Dermis blood vessel endothelial cell (primary cell): ENCODE data around the gene TPR. TPM values are rescaled to one million over a fixed set of nuclear protein-coding genes. Genes with fewer than 3 reads are reported as not detected.

Source experiments
- DNase-seq: peaks from one replicate; pipeline ENCODE4 v3.0.0; 2010
- total RNA-seq: library from RNA; depleted of rRNA; stranded (reverse); fragments of >200 nt; gene quantifications from 2 replicates; pipeline ENCODE4 v1.2.3, GENCODE V29; 2014

TPR gene
- total RNA-seq, 1 donor from 2014 or later, result 83.2 TPM

DNA sequence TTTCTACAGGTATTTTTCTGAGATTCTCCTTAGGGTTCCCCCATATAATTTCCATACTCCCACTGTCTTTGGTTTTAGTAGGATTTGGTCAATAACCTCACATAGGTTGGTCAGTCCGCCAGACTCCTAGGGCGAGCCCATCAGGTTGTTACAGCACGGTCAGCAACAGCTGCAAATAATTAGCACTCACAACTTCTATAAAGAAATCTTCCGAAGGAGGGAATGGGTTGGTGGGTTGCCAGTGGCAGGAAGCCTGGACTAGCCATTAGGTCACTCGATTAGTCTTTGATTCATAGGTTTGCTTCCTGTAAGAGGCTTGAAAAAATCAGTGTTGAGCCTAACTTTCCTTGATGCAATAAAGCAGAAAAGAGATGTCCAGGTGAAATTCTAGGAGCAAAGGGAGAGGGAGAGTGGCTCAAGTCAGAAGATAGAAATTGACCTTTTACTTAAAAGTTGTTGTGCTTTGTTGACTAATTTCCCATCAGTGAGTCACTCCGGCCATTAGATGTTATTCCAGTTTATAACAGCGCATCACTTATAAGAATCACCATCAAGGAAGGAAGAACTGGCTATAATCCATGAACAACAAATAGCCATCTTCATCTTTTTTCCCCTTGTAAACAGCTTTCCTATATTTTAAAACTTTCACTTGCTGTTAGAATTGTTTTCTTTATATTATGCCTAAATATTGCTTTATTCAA lies 88.3 kb downstream of the TPR start:
- DNase-seq, result peak; percentile 41

- no peak for DNase-seq
Measured at GRCh38 chr1:186283374-186283773, 91.7 kb downstream of the TPR start.

DNA sequence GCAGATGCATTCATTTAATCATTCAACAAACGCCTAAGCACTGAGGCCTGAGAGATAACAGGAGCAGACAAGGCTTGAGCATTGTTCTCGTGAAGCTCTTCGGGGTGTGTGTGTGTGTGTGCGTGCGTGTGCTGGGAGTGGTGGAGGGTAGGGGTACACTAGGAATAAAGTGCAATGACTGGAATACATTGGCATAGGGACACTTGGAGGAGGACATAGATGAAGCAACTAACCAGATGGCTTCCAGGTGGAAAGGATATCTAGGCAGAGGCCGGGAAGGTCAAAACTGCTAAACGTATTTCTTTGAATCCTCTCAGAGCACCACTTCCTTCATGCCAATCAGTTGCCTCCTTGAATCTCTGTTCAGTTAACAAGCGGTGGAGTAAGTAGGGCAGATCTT lies 92.6 kb downstream of the TPR start:
- no peak for DNase-seq

- no peak for DNase-seq
Measured at GRCh38 chr1:186275822-186276221, 99.2 kb downstream of the TPR start.

DNA sequence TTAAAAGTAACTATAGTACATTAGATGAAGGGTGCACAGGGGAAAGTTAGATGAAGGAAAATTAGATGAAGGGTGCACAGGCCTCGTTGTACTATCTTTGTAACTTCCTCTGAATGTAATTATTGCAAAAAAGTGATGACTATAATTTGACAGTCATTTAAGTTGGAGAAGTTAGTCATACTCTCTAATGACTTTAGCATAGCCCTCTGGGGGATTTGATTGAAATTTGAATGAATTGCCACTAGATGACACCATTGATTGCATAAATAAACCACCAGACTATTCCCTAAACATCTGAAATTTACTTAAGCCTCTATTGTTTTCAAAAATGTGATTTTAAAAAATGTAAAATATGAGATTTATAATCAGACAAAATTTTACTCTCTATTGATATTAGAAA lies 102.6 kb downstream of the TPR start:
- DNase-seq, result peak; percentile 7

GRCh38 chr1:186271032-186271431 lies 104.0 kb downstream of the TPR start:
- no peak for DNase-seq

Other genes starting within 250 kb of the TPR start
- 0.05 TPM in 1 of 2 replicates, not detected in the other for gene PRG4, start 79.0 kb downstream of the TPR start, total RNA-seq
- 21.6 and 25.7 TPM in 2 replicates for gene ODR4, start 585 bp upstream of the TPR start, total RNA-seq
- gene PDC, start 85.9 kb upstream of the TPR start, total RNA-seq, result not detected in 2 replicates